ENCODE measurements around the gene PTPRE.

PTPRE gene

GRCh38 chr10:128125416-128125943 lies 218.6 kb downstream of the PTPRE start:
- DNase-seq (ENCODE audit: low spot score): no peak

- DNase-seq (ENCODE audit: low spot score): peak; percentile 67
Observed at GRCh38 chr10:128125944-128126764, 219.3 kb downstream of the PTPRE start, which contains the start of gene MKI67. MKI67 (minus strand) TSS chr10:128126423; CDS start chr10:128125667, 756 bp downstream.

- no peak for DNase-seq (ENCODE audit: low spot score)
Observed at GRCh38 chr10:128128582-128128981, 221.7 kb downstream of the PTPRE start.

- DNase-seq (ENCODE audit: low spot score): no peak
Observed at GRCh38 chr10:128130051-128130450, 223.1 kb downstream of the PTPRE start.
